GM19438 (cell line): ENCODE results near the gene RBM19.

Experiments used
- ATAC-seq: cut with Tn5 transposase; IDR thresholded peaks from one replicate; pipeline ENCODE4 v1.9.1; 2021; ENCODE audit warnings: low read depth; ENCODE audit not compliant: unreplicated experiment

Gene RBM19

GRCh38 chr12:113792450-113792849 is 173.7 kb downstream of the RBM19 start:
- no peak for ATAC-seq

DNA sequence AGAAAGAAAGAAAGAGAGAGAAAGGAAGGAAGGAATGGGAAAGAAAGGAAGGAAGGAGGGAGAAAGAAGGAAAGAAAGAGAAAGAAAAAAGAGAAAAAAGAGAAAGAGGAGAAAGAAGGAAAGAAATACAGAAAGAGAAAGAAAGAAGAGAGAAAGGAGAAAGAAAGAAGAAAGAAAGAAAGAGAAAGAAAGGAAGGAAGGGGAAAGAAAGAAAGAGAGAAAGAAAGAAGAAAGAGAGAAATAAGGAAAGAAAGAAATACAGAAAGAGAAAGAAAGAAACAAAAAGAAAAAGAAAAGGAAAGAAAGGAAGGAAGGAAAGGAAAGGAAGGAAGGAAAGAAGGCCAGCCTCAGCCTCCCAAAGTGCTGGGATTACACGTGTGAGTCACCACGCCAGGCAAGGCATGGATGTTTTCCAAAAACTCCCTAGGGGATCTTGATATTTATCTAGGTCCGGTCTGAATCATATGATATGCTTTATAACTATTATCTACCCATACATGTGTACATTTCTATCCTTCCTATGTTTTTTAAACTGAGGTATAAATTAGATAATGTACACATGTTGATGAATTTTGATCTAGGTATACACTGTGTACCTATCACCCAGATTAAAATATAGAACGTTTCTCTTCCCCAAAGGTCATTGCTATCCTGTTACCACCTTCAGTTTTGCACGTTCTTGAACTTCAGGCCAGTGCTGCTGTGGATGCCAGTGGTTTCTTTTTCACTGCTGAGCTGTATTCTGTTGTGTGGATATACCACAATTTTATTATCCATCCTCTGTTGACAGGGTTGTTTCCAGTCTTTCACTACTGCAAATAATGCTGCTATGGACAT is 177.9 kb downstream of the RBM19 start:
- no peak for ATAC-seq

DNA sequence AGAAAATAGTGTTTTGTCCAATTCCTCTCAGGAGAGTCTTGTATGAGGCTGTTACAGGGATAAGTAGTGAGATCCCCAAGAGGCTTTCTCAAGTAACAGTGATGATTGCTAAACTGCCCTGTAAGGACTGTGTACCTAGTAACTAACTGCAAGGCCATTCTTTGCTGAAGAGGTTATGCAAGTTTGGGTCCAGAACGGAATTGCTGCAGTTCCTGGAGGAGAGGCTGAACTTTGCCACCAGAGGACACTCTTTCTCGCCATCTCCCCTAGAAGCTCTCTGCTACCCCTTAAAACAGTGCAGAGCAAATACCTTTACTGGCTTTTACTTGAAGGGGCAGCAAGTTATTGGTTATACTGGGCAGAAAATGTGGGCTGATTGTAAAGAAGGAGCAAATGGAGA is 180.0 kb downstream of the RBM19 start:
- ATAC-seq, result no peak

DNA sequence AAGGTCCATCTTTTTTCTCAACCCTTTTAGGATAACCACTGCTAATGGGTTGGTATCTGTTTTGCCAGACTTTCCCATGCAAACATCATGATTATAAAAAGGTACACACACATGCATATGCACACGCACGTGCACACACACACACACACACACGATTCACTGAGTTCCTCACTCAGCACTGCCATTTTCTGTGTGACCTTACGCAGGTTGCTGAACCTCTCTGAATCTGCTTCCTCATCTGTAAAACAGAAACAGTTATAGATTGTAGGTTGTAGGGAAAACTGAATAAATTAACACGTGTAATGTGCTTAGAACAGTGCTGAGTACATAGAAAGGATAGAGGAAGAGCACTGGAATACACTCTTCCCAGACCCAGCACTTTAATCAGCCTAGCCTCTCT is 182.3 kb downstream of the RBM19 start:
- no peak for ATAC-seq

GRCh38 chr12:113782873-113783272 is 183.3 kb downstream of the RBM19 start:
- ATAC-seq, result no peak

- ATAC-seq, result no peak
These were observed 184.5 kb downstream of the RBM19 start for GRCh38 chr12:113781415-113782198.

GRCh38 chr12:113779774-113780173 is 186.4 kb downstream of the RBM19 start:
- ATAC-seq, result no peak

DNA sequence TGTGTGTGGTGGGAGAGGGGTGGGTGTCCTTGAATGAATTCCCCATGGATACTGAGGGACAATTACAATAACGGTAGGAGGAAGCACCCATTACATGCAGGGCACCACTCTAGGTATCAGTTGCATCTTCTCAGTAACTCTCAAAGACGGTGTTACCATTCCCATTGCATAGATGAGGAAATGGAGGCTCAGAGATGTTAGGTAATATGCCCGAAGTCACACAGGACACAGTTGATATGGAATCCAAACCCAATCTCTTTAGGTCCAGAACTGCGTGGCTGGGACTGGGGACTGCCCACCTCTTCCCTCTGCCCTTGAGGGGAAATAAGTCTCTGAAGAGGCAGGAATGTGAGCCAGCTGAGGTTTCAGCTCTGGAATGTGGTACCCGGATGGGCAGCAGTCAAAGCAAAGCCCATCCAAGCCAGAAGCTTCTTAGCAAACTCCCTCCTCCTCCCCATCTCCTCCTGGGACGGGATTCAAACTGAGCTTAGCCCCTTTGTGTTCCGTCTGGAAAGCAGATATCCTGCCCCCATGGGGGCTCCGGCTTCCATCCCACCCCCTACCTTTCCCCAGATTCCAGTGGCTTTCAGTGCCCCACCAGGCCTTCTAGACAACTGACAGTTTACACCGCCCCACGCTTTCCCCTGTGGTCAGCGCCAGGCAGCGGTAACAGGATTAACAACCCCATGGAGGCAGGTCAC is 187.5 kb downstream of the RBM19 start:
- no peak for ATAC-seq

- ATAC-seq, result no peak
These were observed 188.4 kb downstream of the RBM19 start for GRCh38 chr12:113777751-113778150.

GRCh38 chr12:113776536-113776935 is 189.6 kb downstream of the RBM19 start:
- ATAC-seq, result no peak

DNA sequence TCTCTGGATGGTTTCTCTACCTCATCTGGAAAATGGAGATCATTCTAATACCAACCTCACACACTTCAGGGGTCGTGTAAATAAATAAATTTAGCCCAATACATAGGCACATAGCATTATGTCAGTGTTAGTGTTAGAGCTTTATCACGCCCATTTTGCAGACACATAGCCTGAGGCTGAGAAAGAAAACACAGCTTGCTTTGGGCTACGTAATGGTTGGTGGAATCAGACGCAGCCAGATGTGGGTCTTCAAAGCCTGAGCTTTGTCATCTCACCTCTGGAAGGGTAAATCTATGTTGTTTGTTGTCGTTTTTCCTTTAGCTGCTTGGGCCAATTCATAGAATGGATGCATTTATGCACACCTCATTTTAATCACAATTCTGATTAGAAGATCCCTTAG is 191.6 kb downstream of the RBM19 start:
- ATAC-seq, result no peak

- ATAC-seq, result no peak
These were observed 193.6 kb downstream of the RBM19 start for GRCh38 chr12:113772505-113773030.

- ATAC-seq, result no peak
These were observed 195.7 kb downstream of the RBM19 start for GRCh38 chr12:113770389-113770865.

DNA sequence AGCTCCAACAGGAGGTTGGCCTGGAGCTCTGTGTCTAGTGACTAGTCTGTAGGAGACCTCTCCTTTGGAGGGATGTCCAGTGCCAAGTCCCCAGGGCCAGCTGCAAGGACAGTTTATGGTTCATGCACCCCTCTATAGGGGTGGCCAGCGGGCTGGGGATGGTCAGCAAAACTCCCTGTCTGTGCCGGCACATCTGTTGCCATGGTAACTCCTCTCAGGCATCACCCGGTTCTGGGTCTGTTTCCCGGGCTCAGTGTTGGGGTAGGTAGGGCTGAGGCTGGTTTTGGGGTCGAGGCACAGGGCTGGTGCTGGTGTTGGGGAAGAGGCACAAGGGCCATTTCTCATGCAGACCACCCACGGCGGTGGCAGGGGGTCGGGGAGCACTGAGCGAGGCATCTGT is 196.8 kb downstream of the RBM19 start:
- ATAC-seq, result no peak

GRCh38 chr12:113768850-113769249 is 197.3 kb downstream of the RBM19 start:
- ATAC-seq, result no peak

DNA sequence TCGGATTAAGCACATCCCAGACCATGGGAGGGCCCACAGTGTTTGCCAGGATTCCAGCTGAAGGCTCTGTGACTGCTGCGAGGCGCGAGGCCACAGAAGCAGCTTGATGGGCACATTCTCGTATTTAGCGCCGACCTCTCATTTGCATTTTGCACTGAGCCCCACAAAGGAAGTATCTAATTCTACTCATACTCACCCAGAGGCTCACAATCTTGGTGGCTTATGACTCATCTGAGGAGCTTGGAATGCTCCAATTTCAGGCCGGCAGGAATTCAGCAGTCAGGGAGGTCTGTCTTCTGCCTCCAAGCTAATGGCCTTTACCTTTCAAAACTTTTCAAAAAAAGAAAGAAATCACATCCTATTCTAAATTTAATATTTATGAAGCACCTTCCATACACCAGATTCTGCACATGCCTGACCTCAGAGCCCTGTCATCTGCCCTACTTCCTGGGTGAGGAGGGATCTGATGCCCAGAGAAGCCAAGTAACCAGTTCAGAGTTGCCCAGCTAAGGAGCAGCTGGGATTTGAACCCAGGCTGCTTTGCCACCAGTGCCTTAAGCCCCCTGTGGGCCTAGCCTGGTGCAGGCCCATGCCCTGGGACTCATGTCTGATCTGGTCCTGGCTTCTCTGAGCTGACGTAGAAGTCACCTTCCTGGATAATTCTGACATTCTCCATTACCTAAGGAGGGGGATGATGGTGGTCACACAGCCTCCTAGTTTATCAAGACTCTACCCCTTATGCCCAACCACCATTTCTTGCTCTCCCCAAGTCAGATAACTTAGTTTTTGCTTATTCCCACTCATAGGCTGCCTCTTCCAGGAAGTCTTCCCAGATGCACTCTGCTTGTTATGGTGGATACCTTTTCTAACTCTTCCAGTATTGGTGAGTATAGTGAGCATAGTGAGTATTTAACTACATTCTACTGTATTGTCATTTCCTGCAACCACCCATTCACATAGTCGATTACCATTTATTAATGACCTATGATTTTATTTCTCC is 198.9 kb downstream of the RBM19 start:
- no peak for ATAC-seq
